ENCODE data around the gene VCP.

- TF ChIP-seq CTCF (IDR thresholded peaks at IDR 0.05), result no peak
- no peak for TF ChIP-seq POLR2A (IDR thresholded peaks at IDR 0.05)
Measured at GRCh38 chr9:35102465-35102768, 30.0 kb upstream of the VCP start.

Data from right lobe of liver (tissue), 4 donors.